GM18907 (cell line): ENCODE results near the gene AGRP.

ENCODE experiments used
- ATAC-seq: cut with Tn5 transposase; IDR thresholded peaks from one replicate; pipeline ENCODE4 v1.9.1; 2021; ENCODE audit warnings: mild to moderate bottlenecking, moderate library complexity; ENCODE audit not compliant: unreplicated experiment

AGRP gene

GRCh38 chr16:67463691-67464090 lies 19.7 kb downstream of the AGRP start:
- ATAC-seq, result no peak

- ATAC-seq, result no peak
These were observed 20.3 kb downstream of the AGRP start for GRCh38 chr16:67463059-67463458.

GRCh38 chr16:67462279-67462655 lies 21.1 kb downstream of the AGRP start:
- ATAC-seq, result no peak

GRCh38 chr16:67461600-67462278 lies 21.6 kb downstream of the AGRP start:
- ATAC-seq, result no peak

GRCh38 chr16:67460961-67461360 lies 22.4 kb downstream of the AGRP start:
- no peak for ATAC-seq

GRCh38 chr16:67460168-67460567 lies 23.2 kb downstream of the AGRP start:
- ATAC-seq, result no peak

GRCh38 chr16:67459861-67460150 lies 23.5 kb downstream of the AGRP start:
- ATAC-seq, result no peak

- no peak for ATAC-seq
These were observed 24.1 kb downstream of the AGRP start for GRCh38 chr16:67459066-67459860.

GRCh38 chr16:67458121-67458641 lies 25.2 kb downstream of the AGRP start:
- no peak for ATAC-seq

GRCh38 chr16:67457611-67458010 lies 25.7 kb downstream of the AGRP start:
- no peak for ATAC-seq

- no peak for ATAC-seq
These were observed 26.8 kb downstream of the AGRP start for GRCh38 chr16:67456391-67457081.

- no peak for ATAC-seq
These were observed 28.5 kb downstream of the AGRP start for GRCh38 chr16:67454852-67455251.

GRCh38 chr16:67454104-67454503 lies 29.2 kb downstream of the AGRP start:
- ATAC-seq, result no peak

- ATAC-seq, result no peak
These were observed 31.5 kb downstream of the AGRP start for GRCh38 chr16:67451704-67452435.

GRCh38 chr16:67451061-67451703 lies 32.2 kb downstream of the AGRP start:
- no peak for ATAC-seq

- no peak for ATAC-seq
These were observed 33.6 kb downstream of the AGRP start for GRCh38 chr16:67449739-67450138.

GRCh38 chr16:67449336-67449735 lies 34.0 kb downstream of the AGRP start:
- ATAC-seq, result no peak

- ATAC-seq, result no peak
These were observed 34.8 kb downstream of the AGRP start for GRCh38 chr16:67448580-67448979.

- ATAC-seq, result no peak
These were observed 35.8 kb downstream of the AGRP start for GRCh38 chr16:67447508-67448076.

- ATAC-seq, result no peak
These were observed 36.3 kb downstream of the AGRP start for GRCh38 chr16:67446968-67447507.
